CD8-positive, alpha-beta memory T cell (primary cell): ENCODE measurements around the gene PTPRU. TPM values are rescaled to one million over a fixed set of nuclear protein-coding genes. Genes with fewer than 3 reads are reported as not detected.
A peak's percentile ranks its signal among the peaks of the same experiment; 100 is the strongest.

Source experiments
- CTCF ChIA-PET: fragments of 350-600 bp; sonication (Branson Sonifier 250); formaldehyde crosslinking; loops from one replicate; lab custom pipeline; 2021; ENCODE audit warnings: antibody characterized with exemption; lab: Charles Lee
- POLR2A ChIA-PET: fragments of 350-600 bp; sonication (Branson Sonifier 250); formaldehyde crosslinking; loops from one replicate; lab custom pipeline; 2021; ENCODE audit warnings: antibody characterized with exemption; lab: Charles Lee
- DNase-seq, 5 donors: peaks; one replicate each; pipeline versions ENCODE4 v3.0.0 to v3.0.0-alpha.2; 2020 to 2022; ENCODE audit warnings: mixed read lengths in 1 of 5
- H3K27ac ChIP-seq: one replicate; pipeline ENCODE4 v1.7.0; 2013; ENCODE audit warnings: low read depth, mild to moderate bottlenecking, low read length, moderate library complexity
- H3K27me3 ChIP-seq: 2 replicates; pipeline ENCODE4 v1.7.0; 2013; ENCODE audit warnings: low read length, mild to moderate bottlenecking; ENCODE audit not compliant: insufficient read depth, poor library complexity, severe bottlenecking
- H3K36me3 ChIP-seq: 2 replicates; pipeline ENCODE4 v1.7.0; 2013; ENCODE audit warnings: mild to moderate bottlenecking, low read length, moderate library complexity; ENCODE audit not compliant: insufficient read depth
- H3K4me1 ChIP-seq: 2 replicates; pipeline ENCODE4 v1.7.0; 2013; ENCODE audit warnings: mild to moderate bottlenecking, low read length, moderate library complexity; ENCODE audit not compliant: insufficient read depth
- H3K4me3 ChIP-seq: 2 replicates; pipeline ENCODE4 v1.7.0; 2013; ENCODE audit warnings: mild to moderate bottlenecking, low read length
- H3K9me3 ChIP-seq: 2 replicates; pipeline ENCODE4 v1.7.0; 2013; ENCODE audit warnings: mild to moderate bottlenecking, low read length
- H3K27ac Mint-ChIP-seq, 8 donors: one replicate each; pipeline ENCODE4 v1.8.0; 2020 to 2021; ENCODE audit warnings: mixed read lengths in 8 of 8, mild to moderate bottlenecking in 6 of 8, inconsistent platforms in 3 of 8, moderate library complexity in 3 of 8
- H3K27me3 Mint-ChIP-seq, 2 donors: one replicate each; pipeline ENCODE4 v1.8.0; 2020 to 2021; ENCODE audit warnings: mixed read lengths in 2 of 2, mild to moderate bottlenecking in 1 of 2, moderate library complexity in 1 of 2
- H3K36me3 Mint-ChIP-seq, 3 donors: one replicate each; pipeline ENCODE4 v1.8.0; 2020 to 2021; ENCODE audit warnings: mixed read lengths in 3 of 3, inconsistent platforms in 1 of 3, mild to moderate bottlenecking in 1 of 3
- H3K4me1 Mint-ChIP-seq, 3 donors: one replicate each; pipeline ENCODE4 v1.8.0; 2020 to 2021; ENCODE audit warnings: mixed read lengths in 3 of 3, inconsistent platforms in 1 of 3, mild to moderate bottlenecking in 1 of 3
- H3K4me3 Mint-ChIP-seq, 7 donors: one replicate each; pipeline ENCODE4 v1.8.0; 2020 to 2021; ENCODE audit warnings: mixed read lengths in 7 of 7, mild to moderate bottlenecking in 6 of 7, moderate library complexity in 4 of 7, inconsistent platforms in 2 of 7
- H3K9me3 Mint-ChIP-seq, 5 donors: one replicate each; pipeline ENCODE4 v1.8.0; 2020 to 2022; ENCODE audit warnings: mixed read lengths in 5 of 5, mild to moderate bottlenecking in 3 of 5, moderate library complexity in 2 of 5, inconsistent platforms in 1 of 5
- polyA plus RNA-seq: library from polyadenylated mRNA; unstranded; fragments of 300-500 nt; fragmentation: Illumina TruSeq; gene quantifications from one replicate; pipeline ENCODE4 v1.2.3, GENCODE V29; 2021
- total RNA-seq, 2 experiments: library from RNA; stranded (reverse); gene quantifications; one replicate each; pipeline ENCODE4 v1.2.3, GENCODE V29; 2021

Gene PTPRU
- total and polyA plus RNA-seq, 3 experiments from 2014 or later: 0.13 to 0.62 (median 0.51) TPM

DNA sequence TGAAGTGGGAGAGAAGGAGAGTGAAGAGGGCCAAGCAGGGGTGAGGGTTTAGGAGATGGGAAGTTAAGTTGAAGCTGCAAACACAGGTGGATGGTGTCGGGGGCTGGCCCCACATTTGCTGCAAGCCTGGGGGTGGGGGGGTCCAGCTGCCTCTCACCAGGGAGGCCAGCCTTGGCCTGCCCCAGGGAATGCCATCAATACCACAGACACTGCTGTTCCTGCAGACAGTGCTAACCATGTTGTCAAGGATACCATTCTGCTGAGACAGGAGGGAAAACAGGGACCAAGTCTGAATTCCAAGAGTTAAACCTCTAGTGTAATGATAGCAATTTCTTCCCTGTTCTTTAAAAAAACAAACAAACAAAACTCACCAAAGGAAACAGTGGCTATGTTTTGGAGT, 13.6 kb upstream of the PTPRU start:
- H3K4me1 ChIP-seq: no peaks in the 10 kb centered on the region
- ChIA-PET POLR2A (no interaction called here), CTCF (no interaction called here)
- H3K9me3 ChIP-seq: no peaks in the 10 kb centered on the region
- Mint-ChIP-seq H3K4me1 (no peaks in the 10 kb centered on the region), H3K27me3 (no peaks in the 10 kb centered on the region), H3K4me3 (no peak overlapping the region), H3K9me3 (no peaks in the 10 kb centered on the region), H3K36me3 (peaks cover 0 to 25% (median 4%) of the 10 kb centered on the region in 3 donors), H3K27ac (peak overlapping the region in 1 of 8 donors; percentile 19)
- no peaks in the 10 kb centered on the region for H3K36me3 ChIP-seq
- DNase-seq: no peak
- no peaks in the 10 kb centered on the region for H3K27me3 ChIP-seq
- no peak overlapping the region for H3K4me3 ChIP-seq
- H3K27ac ChIP-seq: no peak overlapping the region

DNA sequence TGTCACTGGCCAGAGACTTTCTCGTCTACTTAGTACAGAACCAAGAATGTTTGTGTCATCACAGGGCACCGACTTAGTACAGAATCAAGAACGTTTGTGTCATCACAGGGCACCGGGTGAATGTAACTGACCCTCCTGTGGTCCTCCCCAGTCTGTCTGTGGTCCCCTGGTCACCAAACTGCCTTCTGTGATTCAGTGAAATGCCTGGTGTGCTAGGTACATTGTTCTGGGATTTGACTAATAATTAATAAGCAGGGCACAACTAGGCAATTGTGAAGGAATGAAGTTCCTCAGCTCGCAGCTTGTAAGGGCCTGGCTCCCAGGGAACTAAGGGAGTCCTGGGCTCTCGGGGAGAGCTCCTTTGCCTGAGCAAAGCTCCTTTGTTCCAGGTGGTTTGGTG, 12.8 kb upstream of the PTPRU start:
- no peaks in the 10 kb centered on the region for H3K36me3 ChIP-seq
- POLR2A ChIA-PET: no interaction called here
- CTCF ChIA-PET: no interaction called here
- DNase-seq: no peak
- H3K27me3 ChIP-seq: no peaks in the 10 kb centered on the region
- H3K4me3 ChIP-seq: no peak overlapping the region
- H3K27ac Mint-ChIP-seq: no peak overlapping the region
- no peak overlapping the region for H3K4me3 Mint-ChIP-seq
- no peaks in the 10 kb centered on the region for H3K4me1 Mint-ChIP-seq
- H3K9me3 Mint-ChIP-seq: no peaks in the 10 kb centered on the region
- H3K9me3 ChIP-seq: no peaks in the 10 kb centered on the region
- peaks cover 0 to 23% (median 4%) of the 10 kb centered on the region in 3 donors for H3K36me3 Mint-ChIP-seq
- no peak overlapping the region for H3K27ac ChIP-seq
- H3K27me3 Mint-ChIP-seq: no peaks in the 10 kb centered on the region
- H3K4me1 ChIP-seq: no peaks in the 10 kb centered on the region

DNA sequence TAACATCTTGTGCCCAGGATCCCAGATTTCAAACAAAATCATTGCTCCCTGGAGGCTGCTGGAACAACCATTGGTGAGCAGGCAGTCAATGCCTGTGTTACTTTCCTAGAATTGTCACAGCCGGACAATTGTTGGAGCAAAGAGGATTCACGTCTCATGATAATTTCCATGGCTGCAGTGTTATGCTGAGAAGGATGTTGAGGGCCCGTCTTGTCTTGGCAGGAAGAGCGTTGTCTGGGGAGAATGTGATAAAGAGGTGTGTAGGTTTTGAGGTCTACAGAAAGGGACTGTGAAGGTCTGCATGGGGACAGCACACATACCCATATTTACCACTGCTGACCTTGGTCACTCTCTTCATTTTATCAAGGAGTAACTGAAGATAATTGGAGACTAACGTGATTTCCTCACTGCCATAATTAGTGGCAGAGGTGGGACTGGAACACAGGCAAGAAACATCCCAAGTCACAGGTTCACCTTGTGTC, 11.9 kb upstream of the PTPRU start:
- Histone ChIP-seq H3K27me3 (no peaks in the 10 kb centered on the region), H3K36me3 (no peaks in the 10 kb centered on the region), H3K4me3 (no peak overlapping the region), H3K4me1 (no peaks in the 10 kb centered on the region), H3K9me3 (no peaks in the 10 kb centered on the region), H3K27ac (no peak overlapping the region)
- Mint-ChIP-seq H3K4me3 (no peak overlapping the region), H3K36me3 (peaks cover 0 to 23% (median 4%) of the 10 kb centered on the region in 3 donors), H3K27ac (peak overlapping the region in 3 of 8 donors; percentile 6 to 33 (median 29)), H3K27me3 (no peaks in the 10 kb centered on the region), H3K9me3 (no peaks in the 10 kb centered on the region), H3K4me1 (peaks cover 0 to 1% (median under 1%) of the 10 kb centered on the region in 3 donors)
- POLR2A ChIA-PET: no interaction called here
- DNase-seq: no peak
- CTCF ChIA-PET: interaction anchor here (1.1 kb wide), 1 partner anchor 42 kb away, joined by 3 read pairs; the partner anchor contains the start of gene SRSF4

DNA sequence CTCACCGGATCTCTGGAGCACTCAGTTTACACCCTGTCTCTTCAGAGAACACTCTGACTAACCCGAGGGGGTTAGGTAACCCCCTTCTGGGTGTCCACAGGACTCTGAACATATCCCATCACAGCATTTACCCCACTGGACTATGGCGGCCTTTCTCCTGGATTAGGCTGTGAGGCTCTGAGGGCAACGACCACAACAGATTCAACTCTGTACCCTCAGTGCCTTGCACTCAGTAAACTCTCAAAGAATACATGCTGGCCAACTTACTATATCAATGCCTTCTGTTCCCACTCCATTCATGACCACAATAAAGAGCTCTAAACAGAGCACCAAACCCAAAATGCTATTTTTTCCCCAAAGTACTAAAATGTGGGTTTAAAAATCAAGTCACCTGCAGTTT, 11.0 kb upstream of the PTPRU start:
- H3K36me3 Mint-ChIP-seq: peaks cover 0 to 21% (median 4%) of the 10 kb centered on the region in 3 donors
- Histone ChIP-seq H3K27me3 (no peaks in the 10 kb centered on the region), H3K27ac (no peak overlapping the region), H3K4me3 (no peak overlapping the region), H3K36me3 (no peaks in the 10 kb centered on the region), H3K4me1 (peaks cover 9% of the 10 kb centered on the region), H3K9me3 (no peaks in the 10 kb centered on the region)
- H3K9me3 Mint-ChIP-seq: no peaks in the 10 kb centered on the region
- H3K27ac Mint-ChIP-seq: no peak overlapping the region
- peaks cover 8 to 11% (median 10%) of the 10 kb centered on the region in 3 donors for H3K4me1 Mint-ChIP-seq
- H3K4me3 Mint-ChIP-seq: no peak overlapping the region
- DNase-seq: no peak
- H3K27me3 Mint-ChIP-seq: no peaks in the 10 kb centered on the region
- ChIA-PET CTCF (interaction anchor here (1.1 kb wide), 1 partner anchor 43 kb away, joined by 3 read pairs; the partner anchor contains the start of gene SRSF4), POLR2A (no interaction called here)

DNA sequence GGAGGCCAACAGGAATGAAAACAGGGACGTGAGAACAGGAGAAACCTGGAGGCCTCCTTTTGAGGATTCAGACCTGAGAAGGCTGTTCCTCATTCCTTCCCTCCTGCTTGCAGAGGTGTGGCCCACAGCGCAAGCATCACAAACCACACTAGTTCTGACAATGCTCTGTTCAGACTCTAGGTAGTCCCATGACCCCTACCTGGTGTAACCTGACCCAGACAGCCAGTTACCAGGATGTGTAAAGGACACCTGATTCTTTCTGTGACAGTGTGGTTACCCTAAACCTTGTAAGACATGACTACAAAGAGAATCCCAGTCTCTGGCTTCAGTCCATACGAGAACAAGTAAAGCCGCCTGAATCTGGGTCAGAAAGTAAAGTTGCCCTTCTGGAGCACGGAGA, 8.8 kb upstream of the PTPRU start:
- Mint-ChIP-seq H3K4me3 (peak overlapping the region in 2 of 7 donors; percentile 27 to 50), H3K27ac (peak overlapping the region in 2 of 8 donors; percentile 26 to 60), H3K36me3 (peaks cover 0 to 18% (median 0%) of the 10 kb centered on the region in 3 donors), H3K27me3 (no peaks in the 10 kb centered on the region), H3K4me1 (peaks cover 17 to 23% (median 23%) of the 10 kb centered on the region in 3 donors), H3K9me3 (no peaks in the 10 kb centered on the region)
- Histone ChIP-seq H3K9me3 (no peaks in the 10 kb centered on the region), H3K4me3 (no peak overlapping the region), H3K36me3 (no peaks in the 10 kb centered on the region), H3K27me3 (no peaks in the 10 kb centered on the region), H3K4me1 (peaks cover 16% of the 10 kb centered on the region), H3K27ac (no peak overlapping the region)
- ChIA-PET POLR2A (no interaction called here), CTCF (no interaction called here)
- DNase-seq: no peak

DNA sequence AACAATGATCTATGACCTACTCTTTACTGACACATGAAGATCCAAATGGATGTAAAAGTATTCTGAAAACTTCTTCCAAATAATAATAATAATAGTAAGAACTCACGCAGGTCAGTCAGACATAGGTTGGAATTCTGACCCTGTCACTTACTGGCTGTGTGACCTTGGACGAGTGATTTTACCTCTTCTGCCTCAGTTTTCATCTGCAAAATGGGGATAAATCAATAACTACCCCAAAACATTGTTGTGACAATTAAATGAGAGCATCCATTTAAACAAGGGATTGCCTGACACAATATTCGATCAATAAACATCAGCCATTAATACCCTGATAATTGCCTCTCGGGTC, 6.1 kb upstream of the PTPRU start:
- H3K4me3 ChIP-seq: peak overlapping the region; percentile 91
- no peak for DNase-seq
- H3K9me3 Mint-ChIP-seq: no peaks in the 10 kb centered on the region
- H3K4me1 ChIP-seq: peaks cover 16% of the 10 kb centered on the region
- H3K27me3 Mint-ChIP-seq: no peaks in the 10 kb centered on the region
- H3K9me3 ChIP-seq: no peaks in the 10 kb centered on the region
- H3K27ac Mint-ChIP-seq: peak overlapping the region; percentile 79 to 99 (median 95)
- no peaks in the 10 kb centered on the region for H3K36me3 ChIP-seq
- POLR2A ChIA-PET: interaction anchor here (1.6 kb wide), 1 partner anchor 49 kb away, joined by 6 read pairs; the partner anchor contains the start of gene SRSF4
- peak overlapping the region; percentile 87 to 98 (median 95) for H3K4me3 Mint-ChIP-seq
- no peaks in the 10 kb centered on the region for H3K27me3 ChIP-seq
- H3K27ac ChIP-seq: peak overlapping the region; percentile 78
- H3K4me1 Mint-ChIP-seq: peaks cover 17 to 23% (median 23%) of the 10 kb centered on the region in 3 donors
- CTCF ChIA-PET: no interaction called here
- H3K36me3 Mint-ChIP-seq: peaks cover 0 to 10% (median 1%) of the 10 kb centered on the region in 3 donors

DNA sequence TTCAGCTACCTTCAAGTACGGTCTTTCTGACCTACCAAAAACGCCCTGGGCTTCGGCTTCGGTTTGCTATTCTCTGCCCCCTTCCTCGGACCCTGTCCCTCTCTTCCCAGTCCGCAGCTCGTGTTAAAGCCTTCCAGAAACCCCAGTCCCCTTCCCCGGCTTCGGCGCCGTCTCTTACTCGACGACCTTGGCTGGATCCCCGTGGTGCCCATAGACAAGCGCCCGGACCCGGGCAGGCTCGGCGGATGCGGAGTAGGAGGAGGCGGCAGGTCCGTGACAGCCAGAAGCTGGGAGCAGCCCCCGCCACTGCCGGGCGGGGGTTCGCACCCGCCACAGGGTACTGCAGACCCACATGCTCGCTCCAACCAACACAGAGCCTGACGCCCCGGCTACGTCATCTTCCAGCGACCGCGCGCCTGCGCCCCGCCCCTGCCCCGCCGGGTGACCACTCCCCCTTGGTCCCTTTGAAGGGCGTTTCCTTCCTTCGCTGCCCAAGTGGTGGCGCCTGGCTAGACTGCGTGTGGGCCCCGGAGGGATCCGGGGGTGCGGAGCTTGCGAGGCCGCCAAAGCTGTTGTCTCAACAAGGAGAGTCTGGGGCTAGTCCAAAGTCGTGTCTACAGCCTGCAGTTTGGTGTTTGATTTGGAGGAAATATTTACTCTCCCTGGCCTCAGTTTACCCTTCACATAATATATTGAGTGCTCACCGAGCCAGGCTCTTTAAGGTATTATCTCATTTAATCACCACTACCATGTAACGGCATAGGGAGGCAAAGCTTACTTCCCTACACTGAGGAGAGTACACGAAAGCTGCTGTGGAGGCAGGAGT, 5.6 kb upstream of the PTPRU start, which contains the start of gene MECR:
TSS of gene MECR (minus strand) at position 382 of the 826 bp plus-strand sequence. CDS start at position 354, 28 bp downstream.
- no peaks in the 10 kb centered on the region for H3K36me3 ChIP-seq
- H3K27ac Mint-ChIP-seq: peak within 1 kb of the TSS; percentile 79 to 99 (median 96)
- no peaks in the 10 kb centered on the region for H3K9me3 Mint-ChIP-seq
- H3K9me3 ChIP-seq: no peaks in the 10 kb centered on the region
- ChIA-PET CTCF (interaction anchor here (0.7 kb wide), 2 partner anchors 9 to 1150 kb away, joined by 3 read pairs; no protein-coding TSS in a partner anchor), POLR2A (interaction anchor here (1.6 kb wide), 1 partner anchor 49 kb away, joined by 6 read pairs; the partner anchor contains the start of gene SRSF4)
- peaks cover 0 to 7% (median 1%) of the 10 kb centered on the region in 3 donors for H3K36me3 Mint-ChIP-seq
- peaks cover 18 to 25% (median 24%) of the 10 kb centered on the region in 3 donors for H3K4me1 Mint-ChIP-seq
- peak within 1 kb of the TSS; percentile 78 for H3K27ac ChIP-seq
- H3K4me3 Mint-ChIP-seq: peak within 1 kb of the TSS; percentile 87 to 98 (median 95)
- peaks cover 16% of the 10 kb centered on the region for H3K4me1 ChIP-seq
- DNase-seq: peak; percentile 89 to 96 (median 93)
- peak within 1 kb of the TSS; percentile 91 for H3K4me3 ChIP-seq
- H3K27me3 Mint-ChIP-seq: peaks cover under 1 to 3% of the 10 kb centered on the region in 2 donors
- H3K27me3 ChIP-seq: no peaks in the 10 kb centered on the region

DNA sequence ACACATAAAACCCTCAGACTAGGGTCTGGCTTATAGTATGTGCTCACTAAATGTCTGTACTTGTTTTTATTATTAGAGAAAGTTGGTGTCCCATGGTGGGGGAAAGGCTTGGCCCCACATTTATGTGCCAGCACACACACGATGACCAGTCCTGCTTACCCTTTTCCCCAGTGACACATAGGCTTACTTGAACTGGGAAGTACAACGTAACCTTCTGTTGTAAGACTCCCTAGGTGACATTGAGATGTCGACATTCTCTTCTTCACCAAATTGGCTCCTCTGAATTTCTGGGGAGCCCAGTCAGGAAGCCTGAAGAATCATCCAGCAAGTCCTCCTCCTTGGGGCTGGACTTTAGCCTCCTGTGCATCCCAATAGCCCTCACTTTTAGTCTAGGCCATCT, 3.9 kb upstream of the PTPRU start:
- POLR2A ChIA-PET: no interaction called here
- Mint-ChIP-seq H3K27ac (peak overlapping the region in 4 of 8 donors; percentile 21 to 96 (median 60)), H3K4me1 (peaks cover 26 to 36% (median 35%) of the 10 kb centered on the region in 3 donors)

More for the DNA sequence above, 3.9 kb upstream of the PTPRU start:
- Histone ChIP-seq H3K4me3 (no peak overlapping the region), H3K27me3 (peaks cover 12% of the 10 kb centered on the region), H3K4me1 (peaks cover 22% of the 10 kb centered on the region), H3K9me3 (no peaks in the 10 kb centered on the region), H3K27ac (no peak overlapping the region), H3K36me3 (no peaks in the 10 kb centered on the region)
- Mint-ChIP-seq H3K27me3 (peaks cover 11 to 14% of the 10 kb centered on the region in 2 donors), H3K9me3 (peaks cover 0 to 2% (median 0%) of the 10 kb centered on the region in 5 donors), H3K36me3 (peaks cover 0 to 4% (median 1%) of the 10 kb centered on the region in 3 donors), H3K4me3 (peak overlapping the region in 1 of 7 donors; percentile 60)
- DNase-seq: no peak
- CTCF ChIA-PET: no interaction called here
